HG03103 (cell line): ENCODE measurements around the gene KEL.
A peak's percentile ranks its signal among the peaks of the same experiment; 100 is the strongest.

Experiments
- ATAC-seq: cut with Tn5 transposase; IDR thresholded peaks from one replicate; pipeline ENCODE4 v1.9.1; 2021; ENCODE audit warnings: low read depth; ENCODE audit not compliant: unreplicated experiment

Gene KEL

GRCh38 chr7:142962991-142963390, 828 bp upstream of the KEL start:
- ATAC-seq = no peak

DNA sequence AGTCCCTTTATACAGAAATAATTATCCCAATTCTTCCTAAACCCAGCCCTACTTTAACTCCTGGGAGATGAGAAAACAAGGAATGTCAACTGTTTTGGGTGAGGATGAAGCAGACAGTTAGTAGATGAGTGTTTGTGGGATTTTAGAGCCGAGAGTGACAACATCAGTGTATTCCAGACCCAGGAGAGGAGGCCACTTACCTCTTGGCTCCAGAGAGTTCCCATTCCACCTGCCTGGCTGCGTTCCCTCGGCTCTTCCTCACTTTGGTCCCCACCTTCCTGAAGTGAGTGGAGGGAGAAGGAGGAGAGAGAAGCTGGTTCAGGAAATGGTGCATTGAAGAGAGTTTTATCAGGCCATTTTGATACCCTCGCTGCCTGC, 579 bp downstream of the KEL start:
- ATAC-seq = no peak

GRCh38 chr7:142960955-142961512, 1.1 kb downstream of the KEL start:
- ATAC-seq = no peak

- no peak for ATAC-seq
Measured at GRCh38 chr7:142959202-142959601, 3.0 kb downstream of the KEL start.

GRCh38 chr7:142957723-142958122, 4.4 kb downstream of the KEL start:
- ATAC-seq = no peak

GRCh38 chr7:142956951-142957623, 5.1 kb downstream of the KEL start:
- ATAC-seq = no peak

GRCh38 chr7:142954680-142955268, 7.4 kb downstream of the KEL start:
- peak; percentile 78 for ATAC-seq

GRCh38 chr7:142950235-142950634, 11.9 kb downstream of the KEL start:
- ATAC-seq = no peak

- ATAC-seq = no peak
Measured at GRCh38 chr7:142948603-142949002, 13.6 kb downstream of the KEL start.

GRCh38 chr7:142945001-142945400, 17.2 kb downstream of the KEL start:
- no peak for ATAC-seq

GRCh38 chr7:142943706-142944268, 18.4 kb downstream of the KEL start:
- ATAC-seq = no peak

DNA sequence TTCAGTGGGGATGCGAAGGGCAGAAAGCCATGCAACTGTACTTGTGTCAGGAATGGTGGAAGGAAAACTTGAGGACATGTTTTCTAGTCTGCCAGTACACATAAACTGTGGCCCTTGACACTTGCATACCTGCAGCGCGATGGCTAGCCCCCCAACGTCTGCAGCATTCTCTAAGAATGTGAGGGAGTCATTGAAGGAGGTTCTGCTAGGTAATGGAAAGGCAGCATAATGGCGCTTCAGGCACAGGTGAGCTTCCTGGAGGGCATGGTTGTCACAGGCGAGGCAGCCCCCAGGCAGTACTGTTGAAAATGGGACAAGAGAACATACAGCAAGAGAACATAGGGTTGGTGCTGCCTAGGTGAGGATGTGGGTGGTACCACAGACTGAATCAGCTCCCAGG, 19.4 kb downstream of the KEL start:
- ATAC-seq = no peak

DNA sequence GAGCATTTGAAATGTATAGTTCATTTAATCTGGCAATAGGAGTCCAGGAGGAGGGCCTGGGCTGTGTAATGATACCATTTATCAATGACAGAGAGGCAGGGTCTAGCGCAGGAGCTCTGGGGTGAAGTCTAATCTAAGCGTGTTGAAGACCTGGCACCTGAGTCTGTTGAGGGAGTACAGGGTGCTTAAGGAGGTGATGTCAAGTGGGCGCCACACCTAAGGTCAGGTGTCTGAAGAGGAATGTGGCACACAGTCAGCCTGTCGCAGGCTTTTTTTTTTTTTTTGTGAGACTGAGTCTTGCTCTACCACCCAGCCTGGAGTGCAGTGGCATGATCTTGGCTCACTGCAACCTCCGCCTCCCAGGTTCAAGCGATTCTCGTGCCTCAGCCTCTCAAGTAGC, 20.6 kb downstream of the KEL start:
- ATAC-seq = no peak

DNA sequence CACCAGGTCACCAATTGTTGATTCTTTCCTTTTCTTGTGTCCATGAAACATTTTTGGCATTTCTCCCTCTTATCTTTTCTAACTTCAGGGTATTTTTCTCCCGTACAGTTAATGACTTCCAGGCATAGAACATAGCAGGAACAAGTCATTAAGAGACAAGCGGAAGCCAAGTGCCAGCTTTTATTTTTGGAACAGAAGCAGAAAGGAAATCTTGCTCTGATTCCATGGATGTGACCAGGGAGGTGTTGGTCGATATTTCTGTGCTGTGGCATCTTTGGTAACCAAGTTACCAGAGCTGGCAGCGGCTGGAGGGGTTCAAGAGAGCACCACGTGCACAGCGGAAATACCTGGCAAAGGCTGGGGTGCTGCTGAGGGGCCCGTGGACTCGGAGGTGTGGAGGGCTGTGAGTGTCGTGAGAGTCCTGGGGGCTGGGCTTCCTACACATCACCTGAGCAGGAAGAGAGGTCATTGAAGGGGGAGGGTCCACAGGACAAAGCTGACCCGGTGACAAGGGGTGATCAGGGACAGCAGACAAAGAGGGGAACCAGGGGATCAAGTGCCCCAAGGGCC, 21.1 kb downstream of the KEL start:
- ATAC-seq = no peak

GRCh38 chr7:142939226-142939910, 22.8 kb downstream of the KEL start, which contains the start of gene LLCFC1:
Gene LLCFC1 (plus strand): TSS chr7:142939484. CDS start chr7:142939622, 138 bp downstream.
- ATAC-seq = no peak

DNA sequence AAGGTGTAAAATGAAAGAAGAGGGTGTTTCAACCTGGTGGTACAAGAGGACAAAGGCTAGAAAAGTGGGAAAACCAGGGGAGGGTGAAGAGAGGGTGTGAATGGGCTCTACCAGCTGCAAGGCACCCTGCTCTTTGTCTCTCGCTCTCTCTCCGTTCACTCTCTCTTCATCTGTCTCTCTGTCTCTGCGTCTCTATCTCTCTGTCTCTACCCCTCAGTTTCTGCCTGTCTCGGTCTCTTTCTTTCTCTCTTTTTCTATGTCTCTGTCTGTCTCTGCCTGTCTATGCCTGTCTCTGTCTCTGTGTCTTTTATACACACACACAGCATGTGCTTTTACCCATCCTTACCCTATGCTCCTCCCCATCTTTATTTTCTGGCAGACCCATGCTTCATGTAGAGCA, 23.6 kb downstream of the KEL start:
- no peak for ATAC-seq

- ATAC-seq = no peak
Measured at GRCh38 chr7:142935941-142936565, 26.1 kb downstream of the KEL start.

- ATAC-seq = no peak
Measured at GRCh38 chr7:142934056-142934455, 28.1 kb downstream of the KEL start.

DNA sequence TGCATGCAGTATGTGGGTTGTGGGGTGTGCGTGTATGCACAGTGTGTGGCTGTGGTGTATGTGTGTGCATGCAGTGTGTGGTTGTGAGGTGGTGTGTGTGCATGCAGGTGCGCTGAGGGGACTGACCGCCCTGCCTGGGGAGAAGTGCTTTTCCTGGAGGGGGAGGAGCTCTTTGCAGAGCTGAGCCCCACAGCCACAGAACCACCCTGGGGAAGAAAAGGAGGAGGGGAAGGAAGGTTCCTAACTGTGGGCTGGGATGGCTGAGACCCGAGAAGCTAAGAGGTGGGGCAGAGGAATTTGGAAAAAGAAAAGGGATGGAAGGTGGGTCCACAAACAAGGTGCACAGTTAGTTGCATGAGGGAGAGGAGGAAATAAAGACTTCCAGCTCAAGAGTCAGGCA, 28.5 kb downstream of the KEL start, which contains the start of gene TRPV5:
TSS of gene TRPV5 (minus strand) at position 123 of the 400 bp plus-strand sequence. CDS start 287 bp downstream, outside the sequence.
- no peak for ATAC-seq

DNA sequence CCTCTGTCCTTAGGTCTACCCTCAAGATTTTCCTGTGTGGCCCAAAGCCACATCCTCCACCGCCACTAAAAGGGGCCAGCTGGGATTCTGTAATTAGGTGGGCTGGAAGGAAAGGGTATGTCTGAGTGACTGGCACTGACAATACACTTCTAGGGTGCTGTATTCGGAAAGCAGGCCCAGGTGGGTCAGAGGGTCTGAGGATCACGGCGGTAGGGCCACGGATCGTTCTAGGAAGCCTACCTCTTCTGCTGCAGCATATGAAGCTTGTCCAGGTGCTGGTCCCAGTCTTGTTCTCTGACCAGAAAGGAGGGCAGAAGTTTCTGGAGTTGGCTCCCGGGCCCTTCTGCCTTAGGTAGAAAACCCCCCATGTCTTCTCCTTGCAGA, 29.1 kb downstream of the KEL start:
- ATAC-seq = no peak
